SK-N-SH (cell line): ENCODE results near the gene ORC6. TPM values are rescaled to one million over a fixed set of nuclear protein-coding genes. Genes with fewer than 3 reads are reported as not detected.

ENCODE experiments used
- CTCF ChIA-PET: fragments of 300-600, 350-600 bp; formaldehyde crosslinking; extraction: SDS; loops from one replicate; lab custom pipeline; 2021; lab: Yijun Ruan, JAX
- POLR2A ChIA-PET: fragments of 350-600 bp; sonication (Branson Sonifier 250); formaldehyde crosslinking; extraction: SDS; loops from one replicate; lab custom pipeline; 2020; ENCODE audit warnings: antibody characterized with exemption, inconsistent platforms; lab: Yijun Ruan, JAX
- DNase-seq: peaks from one replicate; pipeline ENCODE4 v3.0.0; 2012
- H2AFZ ChIP-seq: fragments of 200-600 bp; sonication (generic); 2 replicates; pipeline ENCODE4 v1.8.1; 2016; ENCODE audit warnings: antibody characterized with exemption, mild to moderate bottlenecking, low read depth
- H3F3A ChIP-seq: fragments of 200-600 bp; sonication (generic); replicated peaks from 2 replicates; pipeline ENCODE3; 2016; ENCODE audit warnings: antibody characterized with exemption, mild to moderate bottlenecking; ENCODE audit not compliant: insufficient read depth
- H3K27ac ChIP-seq, 2 experiments: fragments of 200-500 bp in 1 of 2; fragments of 200-600 bp in 1 of 2; sonication (Bioruptor generic) in 1 of 2; sonication (generic), shearing (Covaris generic) in 1 of 2; 2 replicates each; pipeline versions ENCODE4 v1.5.1 to v1.6.1; 2014 to 2016; ENCODE audit warnings: low read depth in 2 of 2, inconsistent platforms in 1 of 2, low read length in 1 of 2, mild to moderate bottlenecking in 1 of 2, mixed read lengths in 1 of 2
- H3K27me3 ChIP-seq: fragments of 200-600 bp; sonication (generic), shearing (Covaris generic); 2 replicates; pipeline ENCODE4 v1.6.1; 2016; ENCODE audit warnings: mixed run types; ENCODE audit not compliant: insufficient read depth
- H3K36me3 ChIP-seq, 2 experiments: fragments of 200-500 bp in 1 of 2; fragments of 200-600 bp in 1 of 2; sonication (Bioruptor generic) in 1 of 2; sonication (generic) in 1 of 2; replicated peaks in 1 of 2; 2 replicates each; pipeline versions ENCODE3 to v1.5.1; 2014 to 2016; ENCODE audit warnings: low read length in 1 of 2, mild to moderate bottlenecking in 1 of 2; ENCODE audit not compliant: insufficient read depth in 2 of 2, control insufficient read depth in 1 of 2
- H3K4me1 ChIP-seq, 2 experiments: fragments of 200-500 bp in 1 of 2; fragments of 200-600 bp in 1 of 2; sonication (Bioruptor generic) in 1 of 2; sonication (generic), shearing (Covaris generic) in 1 of 2; 2 replicates each; pipeline versions ENCODE4 v1.5.1 to v1.6.1; 2014 to 2016; ENCODE audit warnings: low read depth in 1 of 2, low read length in 1 of 2, mixed run types in 1 of 2; ENCODE audit not compliant: insufficient read depth in 2 of 2, control insufficient read depth in 1 of 2
- H3K4me2 ChIP-seq: fragments of 200-600 bp; sonication (generic), shearing (Covaris generic); 2 replicates; pipeline ENCODE4 v1.6.1; 2017; ENCODE audit warnings: mixed run types
- H3K4me3 ChIP-seq, 2 experiments: fragments of 200-500 bp in 1 of 2; fragments of 200-600 bp in 1 of 2; sonication (Bioruptor generic) in 1 of 2; sonication (generic), shearing (Covaris generic) in 1 of 2; 2 replicates each; pipeline versions ENCODE4 v1.5.1 to v1.8.1; 2014 to 2016; ENCODE audit warnings: low read depth in 2 of 2, inconsistent platforms in 1 of 2, low read length in 1 of 2, mild to moderate bottlenecking in 1 of 2, mixed read lengths in 1 of 2, moderate library complexity in 1 of 2
- H3K79me2 ChIP-seq: fragments of 200-600 bp; sonication (generic); 2 replicates; pipeline ENCODE4 v1.8.1; 2017; ENCODE audit warnings: mild to moderate bottlenecking; ENCODE audit not compliant: insufficient read depth
- H3K9ac ChIP-seq: fragments of 200-600 bp; sonication (generic); 2 replicates; pipeline ENCODE4 v1.6.1; 2017; ENCODE audit warnings: mixed run types
- H3K9me2 ChIP-seq: fragments of 200-600 bp; sonication (generic); 2 replicates; pipeline ENCODE4 v1.6.1; 2017; ENCODE audit warnings: mixed run types
- H3K9me3 ChIP-seq: fragments of 200-600 bp; sonication (generic); 2 replicates; pipeline ENCODE4 v1.6.1; 2017; ENCODE audit warnings: mixed run types, mild to moderate bottlenecking, moderate library complexity
- H4K20me1 ChIP-seq: fragments of 200-600 bp; sonication (generic); 2 replicates; pipeline ENCODE4 v1.6.1; 2017; ENCODE audit warnings: mild to moderate bottlenecking, mixed run types; ENCODE audit not compliant: insufficient read depth
- ELF1 ChIP-seq: IDR thresholded peaks from 2 replicates; pipeline ENCODE4 v1.4.0; 2012
- EP300 ChIP-seq, 2 experiments: IDR thresholded peaks; 2 replicates each; pipeline versions ENCODE4 v1.4.0 to v1.6.1; 2012; ENCODE audit warnings: borderline replicate concordance in 1 of 2, low read depth in 1 of 2, low read length in 1 of 2
- EZH2phosphoT487 ChIP-seq: fragments of 200-600 bp; sonication (generic); IDR thresholded peaks from 2 replicates; pipeline ENCODE4 v1.6.1; 2017; ENCODE audit warnings: low read depth, mixed run types, mild to moderate bottlenecking, antibody characterized with exemption, moderate library complexity, borderline replicate concordance
- FOSL2 ChIP-seq: IDR thresholded peaks from 2 replicates; pipeline ENCODE4 v1.4.0; 2012; ENCODE audit warnings: low read depth, mild to moderate bottlenecking, moderate library complexity, borderline replicate concordance
- FOXM1 ChIP-seq: IDR thresholded peaks from 2 replicates; pipeline ENCODE4 v1.4.0; 2012; ENCODE audit warnings: low read depth, mild to moderate bottlenecking
- GABPA ChIP-seq: IDR thresholded peaks from 2 replicates; pipeline ENCODE4 v1.4.0; 2012; ENCODE audit warnings: low read depth, mild to moderate bottlenecking
- GATA2 ChIP-seq: sonication (generic); formaldehyde crosslinking; IDR thresholded peaks from 2 replicates; pipeline ENCODE4 v1.5.0; 2020; ENCODE audit warnings: mild to moderate bottlenecking, missing genetic modification reagents
- MEF2A ChIP-seq: IDR thresholded peaks from 2 replicates; pipeline ENCODE4 v1.4.0; 2012; ENCODE audit warnings: low read depth, borderline replicate concordance
- MXI1 ChIP-seq: IDR thresholded peaks from 2 replicates; pipeline ENCODE4 v1.6.1; 2012; ENCODE audit warnings: mild to moderate bottlenecking, low read depth, low read length, improper control_type of control experiment
- NFIC ChIP-seq: IDR thresholded peaks from 2 replicates; pipeline ENCODE4 v1.4.0; 2012; ENCODE audit warnings: borderline replicate concordance
- POLR2AphosphoS5 ChIP-seq: IDR thresholded peaks from 2 replicates; pipeline ENCODE4 v1.6.1; 2012; ENCODE audit warnings: low read depth, low read length
- RAD21 ChIP-seq: IDR thresholded peaks from 2 replicates; pipeline ENCODE4 v1.6.1; 2012; ENCODE audit warnings: mild to moderate bottlenecking, low read length
- SMC3 ChIP-seq: IDR thresholded peaks from 2 replicates; pipeline ENCODE4 v1.6.1; 2012; ENCODE audit warnings: low read depth, low read length, improper control_type of control experiment
- YY1 ChIP-seq: IDR thresholded peaks from 2 replicates; pipeline ENCODE4 v1.4.0; 2012; ENCODE audit warnings: low read depth, mild to moderate bottlenecking
- WGBS: methylation state at CpG from one replicate; pipeline ENCODE4 v1.1.6; 2017; ENCODE audit warnings: low lambda C conversion rate; 5-methylcytosine and 5-hydroxymethylcytosine counted together
- polyA plus RNA-seq, 3 experiments: library from polyadenylated mRNA; depleted of rRNA; stranded (reverse); fragments of >200 nt; gene quantifications; 2 replicates each; pipeline ENCODE4 v1.2.3, GENCODE V29; 2012
- TF ChIP-seq, protein P1 (sequence below): IDR thresholded peaks from 2 replicates; pipeline ENCODE4 v1.4.0; 2012; ENCODE audit warnings: low read depth
- TF ChIP-seq, protein P2 (sequence below): fragments of 200-600 bp; sonication (generic); IDR thresholded peaks from 2 replicates; pipeline ENCODE4 v1.6.1; 2017; ENCODE audit warnings: antibody characterized with exemption, mild to moderate bottlenecking, moderate library complexity
- TF ChIP-seq, protein P3 (sequence below): IDR thresholded peaks from 2 replicates; pipeline ENCODE4; 2012
- TF ChIP-seq, protein P4 (sequence below): fragments of 150-350 bp; IDR thresholded peaks from 2 replicates; pipeline ENCODE4 v1.6.1; 2016; ENCODE audit warnings: mild to moderate bottlenecking, low read depth, low read length

ORC6 gene
- polyA plus RNA-seq, 1 of the 3 experiments (the other 2 are of a cell fraction), result 17.4 TPM

DNA sequence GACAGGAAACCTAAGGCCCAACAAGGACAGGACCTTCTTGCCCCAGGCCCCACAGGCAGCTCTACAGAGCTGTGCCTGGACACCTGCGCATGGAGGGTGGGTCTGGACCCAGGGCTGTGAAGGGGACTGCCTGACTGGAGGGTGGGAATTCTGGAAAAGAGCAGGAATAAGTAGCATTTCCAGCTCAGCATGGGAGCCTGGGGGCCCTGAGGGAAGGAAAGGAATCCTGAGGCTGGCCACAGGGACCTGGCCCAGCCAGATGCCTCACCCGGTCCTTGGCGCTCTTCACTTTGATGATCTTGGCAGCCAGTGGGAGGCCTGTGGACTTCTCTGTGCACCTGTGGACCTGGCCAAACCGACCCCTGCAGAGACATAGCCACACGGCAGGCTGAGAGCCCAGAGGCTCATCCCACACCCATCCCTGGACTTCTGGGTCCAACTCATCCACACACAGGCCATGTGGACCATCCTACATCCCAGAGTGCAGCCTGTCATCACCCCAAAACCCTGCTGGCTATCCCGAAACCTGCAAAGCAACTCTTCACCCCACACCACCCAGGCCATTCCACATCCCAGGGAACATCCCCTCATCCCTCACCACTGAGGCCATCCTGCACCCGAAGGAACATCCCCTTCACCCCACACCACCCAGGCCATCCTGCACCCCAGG is 40.0 kb downstream of the ORC6 start:
- Histone ChIP-seq H3K36me3 (no peaks in the 10 kb centered on the region), H3K4me3 (no peak overlapping the region), H3K79me2 (no peaks in the 10 kb centered on the region), H4K20me1 (no peaks in the 10 kb centered on the region), H3K4me1 (peaks cover 0 to 2% of the 10 kb centered on the region in 2 experiments; a peak in 1 of 4 replicates), H3K9me2 (no peaks in the 10 kb centered on the region), H3K9ac (no peak overlapping the region), H3K27ac (no peak overlapping the region), H3F3A (no peaks in the 10 kb centered on the region), H3K9me3 (0 out of 2 replicates have a peak, but pooled peaks cover 6% of the 10 kb centered on the region), H3K27me3 (no peaks in the 10 kb centered on the region), H3K4me2 (no peak overlapping the region), H2AFZ (no peak overlapping the region)
- DNase-seq, result no peak
- ChIA-PET CTCF (interaction anchor here (1.0 kb wide), 1 partner anchor 14 kb away, joined by 3 read pairs; no protein-coding TSS in a partner anchor), POLR2A (no interaction called here)
- TF ChIP-seq, protein P1, sequence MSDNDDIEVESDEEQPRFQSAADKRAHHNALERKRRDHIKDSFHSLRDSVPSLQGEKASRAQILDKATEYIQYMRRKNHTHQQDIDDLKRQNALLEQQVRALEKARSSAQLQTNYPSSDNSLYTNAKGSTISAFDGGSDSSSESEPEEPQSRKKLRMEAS, result no peak
- TF ChIP-seq GABPA (no peak), YY1 (no peak), MXI1 (no peak), RAD21 (no peak), EP300 (IDR thresholded peaks at IDR 0.05; ENCODE audit: borderline replicate concordance in 1 of 2, low read depth in 1 of 2, low read length in 1 of 2) (no peak), MEF2A (no peak), GATA2 (no peak), FOSL2 (no peak), ELF1 (no peak), POLR2AphosphoS5 (no peak), FOXM1 (no peak), NFIC (no peak), EZH2phosphoT487 (no peak), SMC3 (no peak)
- TF ChIP-seq, protein P2, sequence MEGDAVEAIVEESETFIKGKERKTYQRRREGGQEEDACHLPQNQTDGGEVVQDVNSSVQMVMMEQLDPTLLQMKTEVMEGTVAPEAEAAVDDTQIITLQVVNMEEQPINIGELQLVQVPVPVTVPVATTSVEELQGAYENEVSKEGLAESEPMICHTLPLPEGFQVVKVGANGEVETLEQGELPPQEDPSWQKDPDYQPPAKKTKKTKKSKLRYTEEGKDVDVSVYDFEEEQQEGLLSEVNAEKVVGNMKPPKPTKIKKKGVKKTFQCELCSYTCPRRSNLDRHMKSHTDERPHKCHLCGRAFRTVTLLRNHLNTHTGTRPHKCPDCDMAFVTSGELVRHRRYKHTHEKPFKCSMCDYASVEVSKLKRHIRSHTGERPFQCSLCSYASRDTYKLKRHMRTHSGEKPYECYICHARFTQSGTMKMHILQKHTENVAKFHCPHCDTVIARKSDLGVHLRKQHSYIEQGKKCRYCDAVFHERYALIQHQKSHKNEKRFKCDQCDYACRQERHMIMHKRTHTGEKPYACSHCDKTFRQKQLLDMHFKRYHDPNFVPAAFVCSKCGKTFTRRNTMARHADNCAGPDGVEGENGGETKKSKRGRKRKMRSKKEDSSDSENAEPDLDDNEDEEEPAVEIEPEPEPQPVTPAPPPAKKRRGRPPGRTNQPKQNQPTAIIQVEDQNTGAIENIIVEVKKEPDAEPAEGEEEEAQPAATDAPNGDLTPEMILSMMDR, result no peak
- TF ChIP-seq, protein P3, sequence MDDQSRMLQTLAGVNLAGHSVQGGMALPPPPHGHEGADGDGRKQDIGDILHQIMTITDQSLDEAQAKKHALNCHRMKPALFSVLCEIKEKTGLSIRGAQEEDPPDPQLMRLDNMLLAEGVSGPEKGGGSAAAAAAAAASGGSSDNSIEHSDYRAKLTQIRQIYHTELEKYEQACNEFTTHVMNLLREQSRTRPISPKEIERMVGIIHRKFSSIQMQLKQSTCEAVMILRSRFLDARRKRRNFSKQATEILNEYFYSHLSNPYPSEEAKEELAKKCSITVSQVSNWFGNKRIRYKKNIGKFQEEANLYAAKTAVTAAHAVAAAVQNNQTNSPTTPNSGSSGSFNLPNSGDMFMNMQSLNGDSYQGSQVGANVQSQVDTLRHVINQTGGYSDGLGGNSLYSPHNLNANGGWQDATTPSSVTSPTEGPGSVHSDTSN, result no peak
- TF ChIP-seq, protein P4, sequence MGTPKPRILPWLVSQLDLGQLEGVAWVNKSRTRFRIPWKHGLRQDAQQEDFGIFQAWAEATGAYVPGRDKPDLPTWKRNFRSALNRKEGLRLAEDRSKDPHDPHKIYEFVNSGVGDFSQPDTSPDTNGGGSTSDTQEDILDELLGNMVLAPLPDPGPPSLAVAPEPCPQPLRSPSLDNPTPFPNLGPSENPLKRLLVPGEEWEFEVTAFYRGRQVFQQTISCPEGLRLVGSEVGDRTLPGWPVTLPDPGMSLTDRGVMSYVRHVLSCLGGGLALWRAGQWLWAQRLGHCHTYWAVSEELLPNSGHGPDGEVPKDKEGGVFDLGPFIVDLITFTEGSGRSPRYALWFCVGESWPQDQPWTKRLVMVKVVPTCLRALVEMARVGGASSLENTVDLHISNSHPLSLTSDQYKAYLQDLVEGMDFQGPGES, result no peak
- 82% methylated on average over 5 of the region's 7 CpGs for WGBS
